ENCODE data around the gene PCARE.
"Not testable (repeated sequence)": the region's sequence is repeated elsewhere in the genome, so short reads cannot be mapped to it uniquely, and the experiment has no call there.

The PCARE gene

GRCh38 chr2:29112379-29112778 lies 38.1 kb upstream of the PCARE start:
- H3K4me2 ChIP-seq (ENCODE audit: low read length): no peak overlapping the region
- no peaks in the 10 kb centered on the region for H3K79me1 ChIP-seq (ENCODE audit: low read length)
- H3K4me3 ChIP-seq (ENCODE audit: low read length): no peak overlapping the region
- no peak overlapping the region for H3K18ac ChIP-seq (ENCODE audit: low read length)
- H3K9ac ChIP-seq (ENCODE audit: low read length): no peak overlapping the region
- no peak overlapping the region for H3K27ac ChIP-seq (ENCODE audit: low read depth, low read length)
- H3K27me3 ChIP-seq (ENCODE audit: insufficient read depth, low read length, poor library complexity): peaks cover 25% of the 10 kb centered on the region
- H3K79me2 ChIP-seq (ENCODE audit: control insufficient read depth, insufficient read depth, low read length): no peaks in the 10 kb centered on the region
- H3K36me3 ChIP-seq (ENCODE audit: control insufficient read depth, insufficient read depth, low read length): no peaks in the 10 kb centered on the region
- H3K4me1 ChIP-seq (ENCODE audit: control insufficient read depth, low read depth, low read length): no peaks in the 10 kb centered on the region
- H2BK15ac ChIP-seq (replicated peaks; ENCODE audit: low read depth): no peak overlapping the region
- H4K8ac ChIP-seq (ENCODE audit: low read depth, low read length): no peak overlapping the region
- no peak overlapping the region for H3K23ac ChIP-seq (ENCODE audit: low read length)
- H2BK5ac ChIP-seq (ENCODE audit: low read length): no peak overlapping the region
- no peak overlapping the region for H3K4ac ChIP-seq (ENCODE audit: low read depth, low read length)
- no peak for DNase-seq
- no peak overlapping the region for H2AK5ac ChIP-seq (ENCODE audit: low read length)
- no peak overlapping the region for H2BK120ac ChIP-seq (ENCODE audit: low read depth, low read length)
- H4K5ac ChIP-seq (ENCODE audit: low read length): no peak overlapping the region
- no peak overlapping the region for H3K56ac ChIP-seq (ENCODE audit: low read length)

GRCh38 chr2:29110916-29111535 lies 36.7 kb upstream of the PCARE start:
- no CpG with 5 or more reads among the region's 4 CpGs for WGBS (ENCODE audit: extremely low coverage, insufficient coverage, low lambda C conversion rate)
- H2BK5ac ChIP-seq (ENCODE audit: low read length): no peak overlapping the region
- H3K23ac ChIP-seq (ENCODE audit: low read length): no peak overlapping the region
- no peak overlapping the region for H3K4me2 ChIP-seq (ENCODE audit: low read length)
- no peaks in the 10 kb centered on the region for H3K79me1 ChIP-seq (ENCODE audit: low read length)
- no peak overlapping the region for H2BK15ac ChIP-seq (replicated peaks; ENCODE audit: low read depth)
- no peak overlapping the region for H3K4me3 ChIP-seq (ENCODE audit: low read length)
- H2AK5ac ChIP-seq (ENCODE audit: low read length): no peak overlapping the region
- DNase-seq: no peak
- no peak overlapping the region for H3K56ac ChIP-seq (ENCODE audit: low read length)
- peaks cover 14% of the 10 kb centered on the region for H3K27me3 ChIP-seq (ENCODE audit: insufficient read depth, low read length, poor library complexity)
- no peaks in the 10 kb centered on the region for H3K36me3 ChIP-seq (ENCODE audit: control insufficient read depth, insufficient read depth, low read length)
- no peak overlapping the region for H3K4ac ChIP-seq (ENCODE audit: low read depth, low read length)
- H3K9ac ChIP-seq (ENCODE audit: low read length): no peak overlapping the region
- no peak overlapping the region for H3K18ac ChIP-seq (ENCODE audit: low read length)
- no peak overlapping the region for H4K8ac ChIP-seq (ENCODE audit: low read depth, low read length)
- no peak overlapping the region for H3K27ac ChIP-seq (ENCODE audit: low read depth, low read length)
- H2BK120ac ChIP-seq (ENCODE audit: low read depth, low read length): no peak overlapping the region
- no peaks in the 10 kb centered on the region for H3K4me1 ChIP-seq (ENCODE audit: control insufficient read depth, low read depth, low read length)
- H3K79me2 ChIP-seq (ENCODE audit: control insufficient read depth, insufficient read depth, low read length): no peaks in the 10 kb centered on the region
- no peak overlapping the region for H4K5ac ChIP-seq (ENCODE audit: low read length)

GRCh38 chr2:29109246-29109645 lies 34.9 kb upstream of the PCARE start:
- Histone ChIP-seq H3K9ac (ENCODE audit: low read length) (no peak overlapping the region), H3K27me3 (ENCODE audit: insufficient read depth, low read length, poor library complexity) (peaks cover 4% of the 10 kb centered on the region), H2AK5ac (ENCODE audit: low read length) (no peak overlapping the region), H2BK5ac (ENCODE audit: low read length) (no peak overlapping the region), H3K4me3 (ENCODE audit: low read length) (no peak overlapping the region), H4K5ac (ENCODE audit: low read length) (no peak overlapping the region), H3K36me3 (ENCODE audit: control insufficient read depth, insufficient read depth, low read length) (no peaks in the 10 kb centered on the region), H3K27ac (ENCODE audit: low read depth, low read length) (no peak overlapping the region), H3K4ac (ENCODE audit: low read depth, low read length) (no peak overlapping the region), H3K18ac (ENCODE audit: low read length) (no peak overlapping the region), H2BK120ac (ENCODE audit: low read depth, low read length) (no peak overlapping the region), H3K79me2 (ENCODE audit: control insufficient read depth, insufficient read depth, low read length) (no peaks in the 10 kb centered on the region), H3K23ac (ENCODE audit: low read length) (no peak overlapping the region), H3K4me1 (ENCODE audit: control insufficient read depth, low read depth, low read length) (no peaks in the 10 kb centered on the region), H4K8ac (ENCODE audit: low read depth, low read length) (no peak overlapping the region), H2BK15ac (replicated peaks; ENCODE audit: low read depth) (no peak overlapping the region), H3K56ac (ENCODE audit: low read length) (no peak overlapping the region), H3K79me1 (ENCODE audit: low read length) (no peaks in the 10 kb centered on the region), H3K4me2 (ENCODE audit: low read length) (no peak overlapping the region)
- no CpG with 5 or more reads among the region's 2 CpGs for WGBS (ENCODE audit: extremely low coverage, insufficient coverage, low lambda C conversion rate)
- DNase-seq: no peak

GRCh38 chr2:29108225-29108624 lies 33.9 kb upstream of the PCARE start:
- no peaks in the 10 kb centered on the region for H3K4me1 ChIP-seq (ENCODE audit: control insufficient read depth, low read depth, low read length)
- H3K36me3 ChIP-seq (ENCODE audit: control insufficient read depth, insufficient read depth, low read length): no peaks in the 10 kb centered on the region
- no peaks in the 10 kb centered on the region for H3K79me2 ChIP-seq (ENCODE audit: control insufficient read depth, insufficient read depth, low read length)
- no peak for DNase-seq
- H3K27me3 ChIP-seq (ENCODE audit: insufficient read depth, low read length, poor library complexity): peaks cover 2% of the 10 kb centered on the region
- WGBS (ENCODE audit: extremely low coverage, insufficient coverage, low lambda C conversion rate): 100% methylated on average over 1 of the region's 8 CpGs
- H3K4me2 ChIP-seq (ENCODE audit: low read length): no peak overlapping the region
- H3K4ac ChIP-seq (ENCODE audit: low read depth, low read length): no peak overlapping the region
- no peak overlapping the region for H3K4me3 ChIP-seq (ENCODE audit: low read length)
- no peak overlapping the region for H3K18ac ChIP-seq (ENCODE audit: low read length)
- H3K9ac ChIP-seq (ENCODE audit: low read length): no peak overlapping the region
- H3K56ac ChIP-seq (ENCODE audit: low read length): no peak overlapping the region
- no peak overlapping the region for H2BK5ac ChIP-seq (ENCODE audit: low read length)
- no peak overlapping the region for H4K8ac ChIP-seq (ENCODE audit: low read depth, low read length)
- no peaks in the 10 kb centered on the region for H3K79me1 ChIP-seq (ENCODE audit: low read length)
- H2BK15ac ChIP-seq (replicated peaks; ENCODE audit: low read depth): no peak overlapping the region
- no peak overlapping the region for H4K5ac ChIP-seq (ENCODE audit: low read length)
- no peak overlapping the region for H3K27ac ChIP-seq (ENCODE audit: low read depth, low read length)
- H2AK5ac ChIP-seq (ENCODE audit: low read length): no peak overlapping the region
- H2BK120ac ChIP-seq (ENCODE audit: low read depth, low read length): no peak overlapping the region
- H3K23ac ChIP-seq (ENCODE audit: low read length): no peak overlapping the region

- not testable (repeated sequence) for H2AK5ac ChIP-seq (ENCODE audit: low read length); H2BK5ac ChIP-seq (ENCODE audit: low read length); H3K4ac ChIP-seq (ENCODE audit: low read depth, low read length); H3K36me3 ChIP-seq (ENCODE audit: control insufficient read depth, insufficient read depth, low read length); H3K56ac ChIP-seq (ENCODE audit: low read length); H3K4me1 ChIP-seq (ENCODE audit: control insufficient read depth, low read depth, low read length); DNase-seq; H4K5ac ChIP-seq (ENCODE audit: low read length); H4K8ac ChIP-seq (ENCODE audit: low read depth, low read length); H3K4me3 ChIP-seq (ENCODE audit: low read length); H3K9ac ChIP-seq (ENCODE audit: low read length); H2BK120ac ChIP-seq (ENCODE audit: low read depth, low read length); H3K4me2 ChIP-seq (ENCODE audit: low read length); H3K27ac ChIP-seq (ENCODE audit: low read depth, low read length); H3K79me2 ChIP-seq (ENCODE audit: control insufficient read depth, insufficient read depth, low read length); H3K27me3 ChIP-seq (ENCODE audit: insufficient read depth, low read length, poor library complexity); H3K18ac ChIP-seq (ENCODE audit: low read length); H3K23ac ChIP-seq (ENCODE audit: low read length); H2BK15ac ChIP-seq (replicated peaks; ENCODE audit: low read depth); H3K79me1 ChIP-seq (ENCODE audit: low read length)
- no CpG with 5 or more reads among the region's 3 CpGs for WGBS (ENCODE audit: extremely low coverage, insufficient coverage, low lambda C conversion rate)
Observed at GRCh38 chr2:29107547-29107946, 33.2 kb upstream of the PCARE start.

- Histone ChIP-seq H3K23ac (ENCODE audit: low read length) (no peak overlapping the region), H3K4me1 (ENCODE audit: control insufficient read depth, low read depth, low read length) (no peaks in the 10 kb centered on the region), H3K79me2 (ENCODE audit: control insufficient read depth, insufficient read depth, low read length) (no peaks in the 10 kb centered on the region), H2BK5ac (ENCODE audit: low read length) (no peak overlapping the region), H3K4ac (ENCODE audit: low read depth, low read length) (no peak overlapping the region), H3K18ac (ENCODE audit: low read length) (no peak overlapping the region), H3K79me1 (ENCODE audit: low read length) (no peaks in the 10 kb centered on the region), H3K27ac (ENCODE audit: low read depth, low read length) (no peak overlapping the region), H3K56ac (ENCODE audit: low read length) (no peak overlapping the region), H3K36me3 (ENCODE audit: control insufficient read depth, insufficient read depth, low read length) (no peaks in the 10 kb centered on the region), H2AK5ac (ENCODE audit: low read length) (no peak overlapping the region), H4K5ac (ENCODE audit: low read length) (no peak overlapping the region), H2BK120ac (ENCODE audit: low read depth, low read length) (no peak overlapping the region), H3K9ac (ENCODE audit: low read length) (no peak overlapping the region), H3K4me2 (ENCODE audit: low read length) (no peak overlapping the region), H2BK15ac (replicated peaks; ENCODE audit: low read depth) (no peak overlapping the region), H3K4me3 (ENCODE audit: low read length) (no peak overlapping the region), H4K8ac (ENCODE audit: low read depth, low read length) (no peak overlapping the region), H3K27me3 (ENCODE audit: insufficient read depth, low read length, poor library complexity) (no peaks in the 10 kb centered on the region)
- DNase-seq: no peak
- no CpG with 5 or more reads among the region's 2 CpGs for WGBS (ENCODE audit: extremely low coverage, insufficient coverage, low lambda C conversion rate)
Observed at GRCh38 chr2:29106980-29107388, 32.7 kb upstream of the PCARE start.

Data from mesendoderm (in vitro differentiated cells).